ENCODE results near the gene GBE1. TPM values are rescaled to one million over a fixed set of nuclear protein-coding genes. Genes with fewer than 3 reads are reported as not detected.

The GBE1 gene
- total RNA-seq, 1 experiment from 2014 or later, result 9.2 TPM

DNA sequence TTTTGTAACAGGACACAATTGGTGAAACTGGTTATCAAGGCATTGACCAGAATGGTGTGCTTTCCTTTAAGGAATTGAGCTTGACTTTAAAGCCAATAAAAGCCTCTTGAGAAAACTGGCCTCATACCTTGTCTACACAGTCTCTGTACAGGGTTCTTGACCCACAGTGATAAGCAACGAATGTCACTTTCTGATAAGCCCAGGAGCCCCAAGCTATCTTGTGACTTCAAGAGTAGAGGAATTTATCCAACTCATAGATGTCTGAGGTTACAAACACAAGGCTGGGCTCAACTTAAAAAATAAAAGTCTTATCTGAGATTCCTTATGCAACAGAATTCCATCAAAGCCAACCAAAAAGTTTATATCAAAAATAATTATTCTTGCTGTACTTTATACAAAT, 212.1 kb downstream of the GBE1 start:
- CTCF ChIA-PET, result interaction anchor here (0.5 kb wide), 1 partner anchor 134 kb away, joined by 3 read pairs; no protein-coding TSS in a partner anchor
- H3K4me1 Mint-ChIP-seq, result peaks cover 5% of the 10 kb centered on the region; the same call in 1 of the 2 replicates
- ATAC-seq (no peak), DNase-seq (ENCODE audit: low spot score) (no peak)
- no peak overlapping the region for H3K4me3 Mint-ChIP-seq
- TF ChIP-seq, protein P1, sequence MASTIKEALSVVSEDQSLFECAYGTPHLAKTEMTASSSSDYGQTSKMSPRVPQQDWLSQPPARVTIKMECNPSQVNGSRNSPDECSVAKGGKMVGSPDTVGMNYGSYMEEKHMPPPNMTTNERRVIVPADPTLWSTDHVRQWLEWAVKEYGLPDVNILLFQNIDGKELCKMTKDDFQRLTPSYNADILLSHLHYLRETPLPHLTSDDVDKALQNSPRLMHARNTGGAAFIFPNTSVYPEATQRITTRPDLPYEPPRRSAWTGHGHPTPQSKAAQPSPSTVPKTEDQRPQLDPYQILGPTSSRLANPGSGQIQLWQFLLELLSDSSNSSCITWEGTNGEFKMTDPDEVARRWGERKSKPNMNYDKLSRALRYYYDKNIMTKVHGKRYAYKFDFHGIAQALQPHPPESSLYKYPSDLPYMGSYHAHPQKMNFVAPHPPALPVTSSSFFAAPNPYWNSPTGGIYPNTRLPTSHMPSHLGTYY (CRISPR knock-in tag; IDR thresholded peaks at IDR 0.05), result no peak
- TF ChIP-seq PRRX2 (CRISPR knock-in tag; IDR thresholded peaks at IDR 0.05) (no peak), SP1 (CRISPR knock-in tag; conservative IDR thresholded peaks at IDR 0.05) (no peak), SOX15 (CRISPR knock-in tag; IDR thresholded peaks at IDR 0.05) (no peak), CDX4 (CRISPR knock-in tag; IDR thresholded peaks at IDR 0.05; ENCODE audit: borderline replicate concordance) (no peak), ZNF317 (CRISPR knock-in tag; IDR thresholded peaks at IDR 0.05; ENCODE audit: borderline replicate concordance, low read depth) (no peak), FOXP1 (CRISPR knock-in tag; IDR thresholded peaks at IDR 0.05; ENCODE audit: borderline replicate concordance) (no peak)
- TF ChIP-seq, protein P2, sequence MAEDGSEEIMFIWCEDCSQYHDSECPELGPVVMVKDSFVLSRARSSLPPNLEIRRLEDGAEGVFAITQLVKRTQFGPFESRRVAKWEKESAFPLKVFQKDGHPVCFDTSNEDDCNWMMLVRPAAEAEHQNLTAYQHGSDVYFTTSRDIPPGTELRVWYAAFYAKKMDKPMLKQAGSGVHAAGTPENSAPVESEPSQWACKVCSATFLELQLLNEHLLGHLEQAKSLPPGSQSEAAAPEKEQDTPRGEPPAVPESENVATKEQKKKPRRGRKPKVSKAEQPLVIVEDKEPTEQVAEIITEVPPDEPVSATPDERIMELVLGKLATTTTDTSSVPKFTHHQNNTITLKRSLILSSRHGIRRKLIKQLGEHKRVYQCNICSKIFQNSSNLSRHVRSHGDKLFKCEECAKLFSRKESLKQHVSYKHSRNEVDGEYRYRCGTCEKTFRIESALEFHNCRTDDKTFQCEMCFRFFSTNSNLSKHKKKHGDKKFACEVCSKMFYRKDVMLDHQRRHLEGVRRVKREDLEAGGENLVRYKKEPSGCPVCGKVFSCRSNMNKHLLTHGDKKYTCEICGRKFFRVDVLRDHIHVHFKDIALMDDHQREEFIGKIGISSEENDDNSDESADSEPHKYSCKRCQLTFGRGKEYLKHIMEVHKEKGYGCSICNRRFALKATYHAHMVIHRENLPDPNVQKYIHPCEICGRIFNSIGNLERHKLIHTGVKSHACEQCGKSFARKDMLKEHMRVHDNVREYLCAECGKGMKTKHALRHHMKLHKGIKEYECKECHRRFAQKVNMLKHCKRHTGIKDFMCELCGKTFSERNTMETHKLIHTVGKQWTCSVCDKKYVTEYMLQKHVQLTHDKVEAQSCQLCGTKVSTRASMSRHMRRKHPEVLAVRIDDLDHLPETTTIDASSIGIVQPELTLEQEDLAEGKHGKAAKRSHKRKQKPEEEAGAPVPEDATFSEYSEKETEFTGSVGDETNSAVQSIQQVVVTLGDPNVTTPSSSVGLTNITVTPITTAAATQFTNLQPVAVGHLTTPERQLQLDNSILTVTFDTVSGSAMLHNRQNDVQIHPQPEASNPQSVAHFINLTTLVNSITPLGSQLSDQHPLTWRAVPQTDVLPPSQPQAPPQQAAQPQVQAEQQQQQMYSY (CRISPR knock-in tag; IDR thresholded peaks at IDR 0.05), result no peak
- TF ChIP-seq, protein P3, sequence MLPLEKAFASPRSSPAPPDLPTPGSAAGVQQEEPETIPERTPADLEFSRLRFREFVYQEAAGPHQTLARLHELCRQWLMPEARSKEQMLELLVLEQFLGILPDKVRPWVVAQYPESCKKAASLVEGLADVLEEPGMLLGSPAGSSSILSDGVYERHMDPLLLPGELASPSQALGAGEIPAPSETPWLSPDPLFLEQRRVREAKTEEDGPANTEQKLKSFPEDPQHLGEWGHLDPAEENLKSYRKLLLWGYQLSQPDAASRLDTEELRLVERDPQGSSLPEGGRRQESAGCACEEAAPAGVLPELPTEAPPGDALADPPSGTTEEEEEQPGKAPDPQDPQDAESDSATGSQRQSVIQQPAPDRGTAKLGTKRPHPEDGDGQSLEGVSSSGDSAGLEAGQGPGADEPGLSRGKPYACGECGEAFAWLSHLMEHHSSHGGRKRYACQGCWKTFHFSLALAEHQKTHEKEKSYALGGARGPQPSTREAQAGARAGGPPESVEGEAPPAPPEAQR (CRISPR knock-in tag; IDR thresholded peaks at IDR 0.05), result no peak
- no peaks in the 10 kb centered on the region for H3K27me3 Mint-ChIP-seq (ENCODE audit: low read depth)
- H3K36me3 Mint-ChIP-seq, result peaks cover 33% of the 10 kb centered on the region
- no peak overlapping the region for H3K27ac Mint-ChIP-seq
- POLR2A ChIA-PET, result no interaction called here
- peaks cover 43% of the 10 kb centered on the region for H3K9me3 Mint-ChIP-seq

- ChIA-PET POLR2A (no interaction called here), CTCF (no interaction called here)
- no peak for ATAC-seq
- TF ChIP-seq ZBTB43 (CRISPR knock-in tag; IDR thresholded peaks at IDR 0.05) (no peak), HMGA2 (CRISPR knock-in tag; IDR thresholded peaks at IDR 0.05) (no peak), RORB (CRISPR knock-in tag; IDR thresholded peaks at IDR 0.05) (no peak), SMAD3 (CRISPR knock-in tag; IDR thresholded peaks at IDR 0.05; ENCODE audit: borderline replicate concordance) (no peak), FOXP4 (CRISPR knock-in tag; IDR thresholded peaks at IDR 0.05) (no peak), ZNF396 (CRISPR knock-in tag; IDR thresholded peaks at IDR 0.05; ENCODE audit: borderline replicate concordance) (no peak), KAT7 (CRISPR knock-in tag; IDR thresholded peaks at IDR 0.05; ENCODE audit: borderline replicate concordance) (no peak), ZNF317 (CRISPR knock-in tag; IDR thresholded peaks at IDR 0.05; ENCODE audit: borderline replicate concordance, low read depth) (no peak), NR2C2 (CRISPR knock-in tag; IDR thresholded peaks at IDR 0.05) (no peak), OVOL2 (CRISPR knock-in tag; IDR thresholded peaks at IDR 0.05; ENCODE audit: borderline replicate concordance) (no peak), ZNF423 (CRISPR knock-in tag; IDR thresholded peaks at IDR 0.05) (no peak), CDX4 (CRISPR knock-in tag; IDR thresholded peaks at IDR 0.05; ENCODE audit: borderline replicate concordance) (no peak)
- TF ChIP-seq, protein P4, sequence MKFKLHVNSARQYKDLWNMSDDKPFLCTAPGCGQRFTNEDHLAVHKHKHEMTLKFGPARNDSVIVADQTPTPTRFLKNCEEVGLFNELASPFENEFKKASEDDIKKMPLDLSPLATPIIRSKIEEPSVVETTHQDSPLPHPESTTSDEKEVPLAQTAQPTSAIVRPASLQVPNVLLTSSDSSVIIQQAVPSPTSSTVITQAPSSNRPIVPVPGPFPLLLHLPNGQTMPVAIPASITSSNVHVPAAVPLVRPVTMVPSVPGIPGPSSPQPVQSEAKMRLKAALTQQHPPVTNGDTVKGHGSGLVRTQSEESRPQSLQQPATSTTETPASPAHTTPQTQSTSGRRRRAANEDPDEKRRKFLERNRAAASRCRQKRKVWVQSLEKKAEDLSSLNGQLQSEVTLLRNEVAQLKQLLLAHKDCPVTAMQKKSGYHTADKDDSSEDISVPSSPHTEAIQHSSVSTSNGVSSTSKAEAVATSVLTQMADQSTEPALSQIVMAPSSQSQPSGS (CRISPR knock-in tag; IDR thresholded peaks at IDR 0.05; ENCODE audit: borderline replicate concordance, low read depth), result no peak
- TF ChIP-seq, protein P5, sequence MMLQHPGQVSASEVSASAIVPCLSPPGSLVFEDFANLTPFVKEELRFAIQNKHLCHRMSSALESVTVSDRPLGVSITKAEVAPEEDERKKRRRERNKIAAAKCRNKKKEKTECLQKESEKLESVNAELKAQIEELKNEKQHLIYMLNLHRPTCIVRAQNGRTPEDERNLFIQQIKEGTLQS (CRISPR knock-in tag; conservative IDR thresholded peaks at IDR 0.05), result no peak
These were observed 215.9 kb downstream of the GBE1 start for GRCh38 chr3:81545572-81545971.

More at GRCh38 chr3:81545572-81545971, 215.9 kb downstream of the GBE1 start:
- no peak overlapping the region for H3K27ac Mint-ChIP-seq
- no peak for DNase-seq (ENCODE audit: low spot score)
- peaks cover 32% of the 10 kb centered on the region for H3K9me3 Mint-ChIP-seq
- no peak overlapping the region for H3K4me3 Mint-ChIP-seq
- H3K27me3 Mint-ChIP-seq (ENCODE audit: low read depth), result no peaks in the 10 kb centered on the region
- peaks cover 33% of the 10 kb centered on the region for H3K36me3 Mint-ChIP-seq
- H3K4me1 Mint-ChIP-seq, result no peaks in the 10 kb centered on the region
